ENCODE data around the gene CCNY. TPM values are rescaled to one million over a fixed set of nuclear protein-coding genes. Genes with fewer than 3 reads are reported as not detected.

Gene CCNY
- total and polyA plus RNA-seq, 2 of the 4 experiments (the other 2 are of a cell fraction), result 38.0 to 131 TPM

- TF ChIP-seq USF2 (IDR thresholded peaks at IDR 0.05; ENCODE audit: low read depth, low read length) (no peak), CEBPB (IDR thresholded peaks at IDR 0.05; ENCODE audit: low read depth, low read length) (no peak)
Observed at GRCh38 chr10:35413985-35414861, 77.9 kb downstream of the CCNY start (continued).

DNA sequence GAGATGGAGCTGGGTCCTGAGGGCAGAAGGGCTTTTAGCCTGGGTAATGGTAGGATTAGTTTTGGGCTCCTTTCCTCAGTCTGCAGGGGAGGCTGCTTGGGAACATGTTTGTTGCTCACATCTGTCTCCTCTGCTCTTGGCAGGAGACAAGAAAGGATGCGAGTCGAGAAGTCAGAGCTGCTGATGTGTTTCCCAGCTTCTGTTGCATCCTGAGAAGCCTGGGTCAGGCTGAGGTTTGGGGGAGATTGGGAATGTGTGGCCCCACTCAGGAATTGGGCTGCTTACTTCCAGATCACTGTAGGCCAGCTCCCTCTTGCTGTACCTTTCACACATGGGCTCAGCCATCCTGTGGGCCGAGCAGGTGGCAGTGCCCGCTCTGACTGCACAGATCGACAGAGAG is 79.2 kb downstream of the CCNY start:
- ATAC-seq (ENCODE audit: low read depth), result no peak
- H2BK15ac ChIP-seq (ENCODE audit: low read depth, low read length), result no peak overlapping the region
- no peak overlapping the region for H3K9ac ChIP-seq (ENCODE audit: low read depth, low read length)
- no peak overlapping the region for H4K8ac ChIP-seq (ENCODE audit: low read depth in 2 of 2, low read length in 2 of 2)
- H2BK120ac ChIP-seq (ENCODE audit: low read depth, low read length), result no peak overlapping the region
- in situ Hi-C loops (cut with MboI; ENCODE audit: low sequenced_read_pairs) (no loop called here), dilution Hi-C loops (cut with HindIII; ENCODE audit: low sequenced_read_pairs, unreplicated experiment) (no loop called here), intact Hi-C loops (cut with micrococcal nuclease) (no loop called here)
- no peaks in the 10 kb centered on the region for H3K36me3 ChIP-seq (ENCODE audit: control insufficient read depth, insufficient read depth, low read length)
- CTCF ChIA-PET, result no interaction called here
- H3K79me1 ChIP-seq (ENCODE audit: low read depth in 1 of 2, low read length in 2 of 2), result peaks cover 47 to 87% of the 10 kb centered on the region in 2 experiments
- no TSS peak for BruUV-seq (replicated peaks)
- H2AK9ac ChIP-seq (replicated peaks; ENCODE audit: low read depth, low read length, poor library complexity), result peak overlapping the region; percentile 10
- no peak overlapping the region for H2AFZ ChIP-seq (replicated peaks; ENCODE audit: low read length, poor library complexity)
- peak overlapping the region; percentile 27; the same call in 1 of the 2 replicates for H3K4ac ChIP-seq (ENCODE audit: low read depth, low read length)
- H2BK20ac ChIP-seq (ENCODE audit: low read depth, low read length), result no peak overlapping the region
- H3K14ac ChIP-seq (replicated peaks; ENCODE audit: low read depth, low read length), result no peak overlapping the region
- peak; percentile 19 for DNase-seq
- H4K91ac ChIP-seq (ENCODE audit: insufficient read depth, low read depth, low read length), result 0 out of 2 replicates have a peak overlapping the region, but pooled peaks have one; percentile 28
- H3K9me1 ChIP-seq (ENCODE audit: insufficient read depth, low read length), result peaks cover 46% of the 10 kb centered on the region
- no peak overlapping the region for H3K27ac ChIP-seq (ENCODE audit: insufficient read depth, low read length)
- no peaks in the 10 kb centered on the region for H3K9me3 ChIP-seq (ENCODE audit: control insufficient read depth, insufficient read depth, low read length)
- 0 out of 2 replicates have a peak overlapping the region, but pooled peaks have one; percentile 50 for H3K23ac ChIP-seq (ENCODE audit: low read depth, low read length)
- no peaks in the 10 kb centered on the region for H3K27me3 ChIP-seq (ENCODE audit: control insufficient read depth, insufficient read depth, low read length)
- no peak overlapping the region for H4K5ac ChIP-seq (ENCODE audit: low read depth, low read length)
- H2BK5ac ChIP-seq (ENCODE audit: low read depth, low read length, poor library complexity, severe bottlenecking), result no peak overlapping the region
- peaks cover 62% of the 10 kb centered on the region for H4K20me1 ChIP-seq (ENCODE audit: insufficient read depth, low read length)
- no peak overlapping the region for H3K4me2 ChIP-seq (ENCODE audit: low read depth, low read length)
- H3K4me3 ChIP-seq (ENCODE audit: insufficient read depth, low read depth, low read length), result no peak overlapping the region
- no peak overlapping the region for H3K56ac ChIP-seq (ENCODE audit: extremely low read depth, insufficient read depth, low read length)
- no peak overlapping the region for H3K18ac ChIP-seq (ENCODE audit: low read depth, low read length)
- POLR2A ChIA-PET (ENCODE audit: unreplicated experiment), result no interaction called here
- H2AK5ac ChIP-seq (ENCODE audit: low read depth, low read length), result peak overlapping the region; percentile 16; the same call in 1 of the 2 replicates
- H3K4me1 ChIP-seq (ENCODE audit: control insufficient read depth, insufficient read depth, low read length), result peaks cover 34% of the 10 kb centered on the region
- WGBS, 2 experiments (ENCODE audit: extremely low coverage in 2 of 2, insufficient read length in 1 of 2), result 70% methylated on average over 2 of the region's 5 CpGs; no CpG with 5 or more reads in 1 of the 2 experiments
- TF ChIP-seq FOS (IDR thresholded peaks at IDR 0.05; ENCODE audit: low read depth, low read length), result no peak
- TF ChIP-seq BHLHE40 (IDR thresholded peaks at IDR 0.05; ENCODE audit: low read depth, low read length), result no peak
- no peak for TF ChIP-seq CHD1 (IDR thresholded peaks at IDR 0.05; ENCODE audit: low read depth, low read length)
- no peak for TF ChIP-seq CEBPB (IDR thresholded peaks at IDR 0.05; ENCODE audit: low read depth, low read length)
- TF ChIP-seq POLR2A (IDR thresholded peaks at IDR 0.05; ENCODE audit: low read depth, low read length), result no peak
- no peak for TF ChIP-seq MAFK (IDR thresholded peaks at IDR 0.05; ENCODE audit: low read depth, low read length)
- no peak for TF ChIP-seq RCOR1 (IDR thresholded peaks at IDR 0.05; ENCODE audit: insufficient replicate concordance, low read length)
- TF ChIP-seq, protein P1, sequence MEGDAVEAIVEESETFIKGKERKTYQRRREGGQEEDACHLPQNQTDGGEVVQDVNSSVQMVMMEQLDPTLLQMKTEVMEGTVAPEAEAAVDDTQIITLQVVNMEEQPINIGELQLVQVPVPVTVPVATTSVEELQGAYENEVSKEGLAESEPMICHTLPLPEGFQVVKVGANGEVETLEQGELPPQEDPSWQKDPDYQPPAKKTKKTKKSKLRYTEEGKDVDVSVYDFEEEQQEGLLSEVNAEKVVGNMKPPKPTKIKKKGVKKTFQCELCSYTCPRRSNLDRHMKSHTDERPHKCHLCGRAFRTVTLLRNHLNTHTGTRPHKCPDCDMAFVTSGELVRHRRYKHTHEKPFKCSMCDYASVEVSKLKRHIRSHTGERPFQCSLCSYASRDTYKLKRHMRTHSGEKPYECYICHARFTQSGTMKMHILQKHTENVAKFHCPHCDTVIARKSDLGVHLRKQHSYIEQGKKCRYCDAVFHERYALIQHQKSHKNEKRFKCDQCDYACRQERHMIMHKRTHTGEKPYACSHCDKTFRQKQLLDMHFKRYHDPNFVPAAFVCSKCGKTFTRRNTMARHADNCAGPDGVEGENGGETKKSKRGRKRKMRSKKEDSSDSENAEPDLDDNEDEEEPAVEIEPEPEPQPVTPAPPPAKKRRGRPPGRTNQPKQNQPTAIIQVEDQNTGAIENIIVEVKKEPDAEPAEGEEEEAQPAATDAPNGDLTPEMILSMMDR (conservative IDR thresholded peaks at IDR 0.05; ENCODE audit: low read depth, low read length), result no peak
- TF ChIP-seq ELK1 (IDR thresholded peaks at IDR 0.05; ENCODE audit: borderline replicate concordance, low read depth, low read length), result no peak
- no peak for TF ChIP-seq RFX5 (IDR thresholded peaks at IDR 0.05; ENCODE audit: low read depth, low read length)
- TF ChIP-seq MAZ (IDR thresholded peaks at IDR 0.05; ENCODE audit: borderline replicate concordance, low read depth, low read length), result no peak
